ENCODE results near the gene CRHBP.

DNA sequence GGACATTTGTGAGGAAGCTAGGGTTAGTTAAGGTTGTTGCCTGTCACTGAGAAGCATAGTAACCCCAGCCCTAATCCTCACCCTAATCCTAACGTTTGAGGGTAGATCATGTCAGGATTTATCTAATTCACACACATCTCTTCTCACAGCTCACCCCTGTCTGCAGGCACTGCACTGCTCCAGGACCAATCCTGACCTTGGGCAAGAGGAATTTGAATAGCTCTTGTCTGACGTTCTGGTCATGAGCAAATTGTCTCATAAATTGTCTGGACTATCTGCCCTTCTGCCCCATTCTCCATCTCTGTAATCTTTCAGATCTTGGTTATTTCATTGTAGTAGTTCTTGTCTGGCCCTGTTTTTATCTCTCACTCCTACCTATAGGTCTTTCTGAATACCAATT lies 18.7 kb downstream of the CRHBP start:
- TF ChIP-seq, protein P1, sequence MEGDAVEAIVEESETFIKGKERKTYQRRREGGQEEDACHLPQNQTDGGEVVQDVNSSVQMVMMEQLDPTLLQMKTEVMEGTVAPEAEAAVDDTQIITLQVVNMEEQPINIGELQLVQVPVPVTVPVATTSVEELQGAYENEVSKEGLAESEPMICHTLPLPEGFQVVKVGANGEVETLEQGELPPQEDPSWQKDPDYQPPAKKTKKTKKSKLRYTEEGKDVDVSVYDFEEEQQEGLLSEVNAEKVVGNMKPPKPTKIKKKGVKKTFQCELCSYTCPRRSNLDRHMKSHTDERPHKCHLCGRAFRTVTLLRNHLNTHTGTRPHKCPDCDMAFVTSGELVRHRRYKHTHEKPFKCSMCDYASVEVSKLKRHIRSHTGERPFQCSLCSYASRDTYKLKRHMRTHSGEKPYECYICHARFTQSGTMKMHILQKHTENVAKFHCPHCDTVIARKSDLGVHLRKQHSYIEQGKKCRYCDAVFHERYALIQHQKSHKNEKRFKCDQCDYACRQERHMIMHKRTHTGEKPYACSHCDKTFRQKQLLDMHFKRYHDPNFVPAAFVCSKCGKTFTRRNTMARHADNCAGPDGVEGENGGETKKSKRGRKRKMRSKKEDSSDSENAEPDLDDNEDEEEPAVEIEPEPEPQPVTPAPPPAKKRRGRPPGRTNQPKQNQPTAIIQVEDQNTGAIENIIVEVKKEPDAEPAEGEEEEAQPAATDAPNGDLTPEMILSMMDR (IDR thresholded peaks at IDR 0.05; ENCODE audit: low read depth, low read length, missing input control): no peak
- no peak for TF ChIP-seq EGR1 (IDR thresholded peaks at IDR 0.05; ENCODE audit: low read depth in 2 of 2)
- no peak for TF ChIP-seq RAD21 (IDR thresholded peaks at IDR 0.05)
- no peak for TF ChIP-seq RXRA (IDR thresholded peaks at IDR 0.05)
